ENCODE measurements around the gene MAPKAPK5. TPM values are rescaled to one million over a fixed set of nuclear protein-coding genes. Genes with fewer than 3 reads are reported as not detected.
"Not testable (repeated sequence)": the region's sequence is repeated elsewhere in the genome, so short reads cannot be mapped to it uniquely, and the experiment has no call there.

Gene MAPKAPK5
- total RNA-seq, 1 donor from 2014 or later: 30.6 TPM

DNA sequence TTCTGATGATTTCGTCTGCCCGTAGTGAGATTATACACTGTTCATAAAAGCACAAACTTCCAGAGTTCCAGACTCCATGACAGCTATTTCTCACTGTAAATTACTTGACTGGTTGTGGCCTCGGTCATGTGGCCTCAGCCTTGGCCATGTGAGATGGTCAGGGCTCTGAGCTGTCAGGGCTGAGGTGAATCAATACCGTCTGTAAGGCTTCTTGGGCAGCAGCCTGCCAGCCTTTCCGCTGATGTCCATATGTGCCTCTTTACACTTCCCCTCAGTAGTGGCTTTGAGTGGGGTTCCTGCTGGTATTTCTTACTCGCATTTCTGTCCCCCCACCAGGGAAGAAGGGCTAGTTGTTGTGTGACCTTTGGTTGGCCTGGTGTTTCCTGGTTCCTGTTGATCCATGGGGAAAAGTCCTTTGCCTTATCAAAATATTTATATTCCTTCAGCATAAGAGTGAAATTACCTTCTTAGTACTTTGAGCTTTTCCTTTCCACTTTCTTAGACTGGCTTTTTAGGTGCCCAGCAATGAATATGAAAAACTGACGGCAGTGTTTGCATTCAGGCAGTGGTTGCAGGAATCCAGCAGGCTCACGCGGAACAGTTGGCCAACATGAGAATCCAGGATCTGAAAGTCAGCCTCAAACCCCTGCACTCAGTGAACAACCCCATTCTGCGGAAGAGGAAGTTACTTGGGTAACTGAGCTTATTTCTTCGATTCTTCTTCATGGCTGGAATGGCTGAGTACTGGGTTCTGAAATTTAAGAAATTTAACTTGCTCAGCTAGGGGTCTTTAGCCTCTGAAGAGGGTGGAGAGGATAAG is 46.1 kb downstream of the MAPKAPK5 start:
- DNase-seq: no peak

DNA sequence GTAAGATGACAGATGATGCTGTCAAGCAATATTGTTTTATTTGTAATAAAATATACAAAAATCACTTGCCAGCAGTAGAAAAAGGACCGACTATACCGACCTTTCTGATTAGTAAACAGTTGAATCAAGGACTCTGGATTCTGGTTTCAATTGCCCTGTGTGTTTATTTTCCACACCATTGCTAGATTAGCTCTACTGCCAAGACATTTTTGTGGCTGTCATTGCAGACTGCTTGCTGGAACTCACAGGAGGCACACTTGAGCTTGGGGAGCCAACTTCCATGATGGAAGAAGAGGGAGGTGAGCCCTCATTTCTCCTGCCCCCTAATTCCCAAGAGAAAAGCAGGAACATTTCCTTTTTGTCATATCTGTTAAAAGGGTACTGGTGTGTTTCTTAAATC is 51.3 kb downstream of the MAPKAPK5 start:
- DNase-seq: no peak

DNA sequence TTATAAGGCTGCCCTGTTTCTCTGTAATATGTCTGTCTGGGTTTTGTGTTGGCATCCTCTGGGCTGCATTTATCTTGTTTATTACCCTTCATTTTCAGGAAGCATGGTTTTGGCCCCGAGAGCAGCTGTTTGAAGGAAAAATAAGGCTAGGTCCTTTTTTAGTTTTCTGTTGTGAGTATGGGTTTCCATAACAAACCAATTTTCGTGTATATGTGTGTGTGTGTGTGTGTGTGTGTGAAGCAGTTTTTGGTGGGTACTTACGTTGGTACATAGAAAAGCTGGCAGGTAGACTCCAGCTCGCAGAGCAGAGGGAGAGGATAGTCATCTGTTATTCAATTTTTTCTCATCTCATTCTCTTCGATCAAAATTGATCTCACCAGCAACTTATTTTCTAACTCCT is 52.5 kb downstream of the MAPKAPK5 start:
- no peak for DNase-seq

DNA sequence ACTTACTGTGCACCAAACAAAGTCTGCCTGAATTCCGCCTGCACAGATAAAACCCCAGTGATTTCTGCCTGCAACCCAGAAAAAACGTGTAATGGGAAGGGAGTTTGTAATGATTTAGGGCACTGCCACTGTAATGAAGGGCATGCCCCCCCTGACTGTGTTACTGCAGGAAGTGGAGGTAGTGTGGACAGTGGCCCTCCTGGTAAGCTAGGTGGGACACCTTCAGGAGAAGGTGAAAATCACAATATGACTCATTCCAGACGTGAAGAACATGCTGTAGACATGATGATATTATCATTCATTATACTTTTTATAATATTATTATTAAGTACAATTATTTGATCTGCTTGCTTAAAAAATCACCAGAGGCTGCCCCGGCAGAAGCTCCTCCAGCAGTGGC is 59.2 kb downstream of the MAPKAPK5 start:
- no peak for DNase-seq

DNA sequence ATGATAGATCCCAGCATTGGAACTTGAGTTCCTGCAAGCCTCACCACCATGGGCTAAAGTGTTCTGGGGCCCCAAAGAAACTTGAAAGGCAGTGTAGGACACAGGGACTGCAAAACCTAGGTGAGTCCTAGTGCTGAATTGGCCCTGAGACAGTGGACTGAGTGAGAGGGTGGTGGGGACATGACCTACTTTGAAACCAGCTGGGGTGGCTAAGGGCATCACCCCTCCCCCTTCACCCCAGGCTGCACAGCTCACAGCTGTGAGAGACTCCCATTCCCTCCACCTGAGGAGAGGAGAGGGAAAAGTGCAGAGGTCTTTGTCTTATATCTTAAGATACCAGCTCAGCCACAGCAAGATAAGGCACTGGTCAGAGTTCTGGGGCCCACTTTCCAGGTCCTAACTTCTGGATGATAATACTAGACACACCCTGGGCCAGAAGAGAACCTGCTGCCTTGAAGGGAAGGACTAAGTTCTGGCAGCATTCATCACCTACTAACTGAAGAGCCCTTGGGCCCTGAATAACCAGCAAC is 62.5 kb downstream of the MAPKAPK5 start:
- DNase-seq: no peak

DNA sequence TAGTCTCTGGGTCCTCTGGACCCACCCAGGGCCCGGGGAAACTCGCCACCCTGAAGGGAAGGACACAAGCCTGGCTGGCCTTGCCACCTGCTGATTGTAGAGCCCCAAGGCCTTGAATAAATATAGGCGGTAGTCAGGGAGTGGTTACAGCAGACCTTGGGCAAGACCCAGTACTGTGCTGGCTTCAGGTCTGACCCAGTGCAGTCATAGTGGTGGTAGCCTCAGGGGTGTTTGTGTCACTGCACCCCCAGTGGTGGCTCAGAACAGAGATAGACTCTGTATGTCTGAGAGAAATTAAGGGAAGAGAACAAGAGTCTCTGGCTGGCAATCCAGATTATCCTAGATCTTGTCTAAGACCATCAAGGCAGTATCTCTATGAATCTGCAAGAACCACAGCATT is 63.5 kb downstream of the MAPKAPK5 start:
- no peak for DNase-seq

DNA sequence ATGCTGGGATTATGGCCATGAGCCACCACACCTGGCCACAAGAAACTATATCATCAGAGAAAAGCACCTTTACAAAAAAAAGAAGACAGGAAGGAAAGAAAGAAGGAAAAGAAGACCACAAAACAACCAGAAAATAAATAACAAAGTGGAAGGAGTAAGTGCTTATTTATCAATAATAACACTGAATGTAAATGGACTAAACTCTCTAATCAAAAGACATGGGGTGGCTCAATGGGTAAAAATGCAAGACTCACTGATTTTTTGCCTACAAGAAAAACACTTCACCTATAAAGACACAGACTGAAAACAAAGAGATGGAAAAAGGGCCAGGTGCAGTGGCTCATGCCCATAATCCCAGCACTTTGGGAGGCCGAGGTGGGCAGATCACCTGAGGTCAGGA is 65.7 kb downstream of the MAPKAPK5 start:
- DNase-seq: no peak

DNA sequence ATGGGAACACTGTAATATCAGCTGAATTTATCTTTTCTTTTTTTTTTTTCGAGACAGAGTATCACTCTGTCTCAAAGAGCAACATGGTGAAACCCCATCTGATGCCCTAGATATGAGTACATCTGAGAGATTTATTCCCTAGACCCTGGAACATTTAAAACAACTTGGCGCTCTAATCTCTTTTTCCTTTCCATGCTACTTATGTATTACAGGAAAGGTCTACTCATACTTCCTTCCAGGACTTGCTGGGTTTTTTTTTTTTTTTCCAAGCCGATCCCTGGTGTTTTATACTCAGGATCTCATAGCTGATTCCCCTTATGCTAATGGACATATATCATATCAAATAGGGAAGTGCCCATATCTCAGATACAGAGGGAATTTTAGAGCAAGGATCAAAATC is 83.1 kb downstream of the MAPKAPK5 start:
- no peak for DNase-seq

DNA sequence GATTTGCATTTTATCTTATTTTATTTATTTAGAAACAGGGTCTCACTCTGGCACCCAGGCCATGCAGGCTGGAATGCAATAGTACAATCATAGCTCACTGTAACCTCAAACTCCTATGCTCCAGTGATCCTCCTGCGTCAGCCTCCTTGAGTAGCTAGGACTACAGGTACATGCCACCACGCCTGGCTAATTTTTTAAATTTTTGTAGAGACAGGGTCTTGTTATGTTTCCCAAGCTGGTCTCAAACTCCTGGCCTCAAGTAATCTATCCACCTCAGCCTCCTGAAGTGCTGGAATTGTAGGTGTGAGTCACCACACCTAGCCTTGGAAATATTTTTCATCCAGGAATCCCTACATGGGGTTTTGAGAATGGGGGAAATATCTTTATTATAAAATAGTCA is 84.6 kb downstream of the MAPKAPK5 start:
- no peak for DNase-seq

DNA sequence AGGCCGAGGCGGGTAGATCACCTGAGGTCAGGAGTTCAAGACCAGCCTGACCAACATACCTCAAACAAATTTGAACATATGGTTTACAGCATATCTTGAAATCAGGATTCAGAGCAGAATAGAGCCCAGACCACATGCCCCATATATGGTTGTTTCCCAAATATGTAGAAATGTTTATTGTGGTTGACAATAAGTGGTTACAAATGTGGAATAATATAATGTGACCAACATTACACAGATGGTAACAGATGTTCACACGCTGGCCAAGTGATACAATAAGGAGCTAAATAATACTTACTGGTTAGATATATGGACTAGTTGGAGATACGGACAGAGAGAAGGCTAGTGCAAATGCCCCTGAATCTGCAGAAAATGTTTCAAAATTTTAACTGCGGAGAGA is 85.3 kb downstream of the MAPKAPK5 start:
- no peak for DNase-seq

DNA sequence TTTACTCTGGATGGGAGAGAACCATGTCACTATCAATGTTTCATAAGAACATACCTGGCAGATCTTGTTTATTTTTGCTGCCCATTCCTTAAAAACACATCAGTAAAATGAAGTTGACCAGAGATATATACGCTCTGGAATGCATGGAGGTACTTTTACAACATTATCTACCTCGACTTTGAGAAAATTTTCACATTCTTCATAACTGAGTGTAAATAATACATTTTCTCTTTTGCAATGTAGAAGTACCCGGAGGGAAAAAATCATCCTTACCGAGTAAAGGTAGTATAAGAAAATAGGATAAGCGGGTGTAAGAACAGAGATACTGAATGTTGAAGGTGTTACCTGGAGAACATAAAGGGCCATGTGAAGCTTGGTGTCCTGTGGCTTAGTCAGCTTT is 90.2 kb downstream of the MAPKAPK5 start:
- no peak for DNase-seq

DNA sequence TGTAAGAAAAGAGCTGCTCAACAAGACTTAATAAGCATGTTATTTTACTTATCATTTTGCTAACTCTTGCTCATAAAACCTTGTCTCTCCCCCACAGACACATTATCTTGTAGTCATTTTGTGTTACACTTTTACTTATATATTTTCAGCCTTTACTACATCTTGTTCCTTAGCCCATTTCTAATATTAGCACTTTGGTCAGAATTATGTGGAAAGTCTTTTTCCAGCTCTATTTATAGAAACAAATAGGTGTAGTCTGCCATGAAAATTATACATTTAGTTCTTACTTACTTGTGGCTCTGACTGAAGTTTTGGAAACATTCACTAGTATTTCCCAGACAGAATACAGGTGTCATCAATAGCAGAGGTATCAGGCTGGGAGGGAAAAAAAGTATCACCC is 94.8 kb downstream of the MAPKAPK5 start:
- DNase-seq: no peak

DNA sequence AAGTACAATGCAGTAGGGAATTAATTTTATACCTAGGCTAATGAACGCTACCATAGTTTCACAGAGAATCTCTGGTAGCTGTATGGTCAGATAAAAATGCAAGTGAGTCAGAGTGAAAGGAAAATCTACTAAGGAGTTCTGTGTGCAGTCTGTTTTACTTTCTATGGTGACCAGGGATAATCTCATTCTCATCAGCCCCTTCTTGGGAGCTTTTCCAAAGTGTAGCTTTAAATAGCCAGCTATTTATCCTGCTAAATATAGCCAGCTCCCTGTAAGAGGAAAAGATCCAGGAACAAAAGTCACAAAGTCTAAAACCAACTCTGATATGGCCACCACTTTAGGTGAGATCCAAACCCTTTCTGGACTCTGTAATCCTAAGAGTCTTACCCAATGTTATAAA is 95.4 kb downstream of the MAPKAPK5 start:
- DNase-seq: no peak

DNA sequence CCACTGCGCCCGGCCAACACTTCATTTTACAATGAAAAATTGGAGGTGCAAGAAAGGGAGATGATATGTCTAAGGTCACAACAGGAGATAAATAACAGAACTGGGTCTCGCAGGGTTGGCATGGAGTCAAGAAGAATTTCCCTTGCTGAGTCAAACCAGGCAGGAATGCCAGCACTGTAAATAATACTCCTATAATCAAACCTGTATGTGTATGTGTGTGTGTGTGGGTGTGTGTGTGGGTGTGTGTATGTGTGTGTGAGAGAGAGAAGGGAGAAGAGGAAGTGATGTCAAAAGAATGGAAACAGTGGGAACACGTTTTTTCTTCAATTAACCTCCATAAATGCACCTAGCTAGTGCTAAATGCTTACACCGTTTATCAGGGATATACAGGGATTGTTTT is 100.5 kb downstream of the MAPKAPK5 start:
- no peak for DNase-seq

DNA sequence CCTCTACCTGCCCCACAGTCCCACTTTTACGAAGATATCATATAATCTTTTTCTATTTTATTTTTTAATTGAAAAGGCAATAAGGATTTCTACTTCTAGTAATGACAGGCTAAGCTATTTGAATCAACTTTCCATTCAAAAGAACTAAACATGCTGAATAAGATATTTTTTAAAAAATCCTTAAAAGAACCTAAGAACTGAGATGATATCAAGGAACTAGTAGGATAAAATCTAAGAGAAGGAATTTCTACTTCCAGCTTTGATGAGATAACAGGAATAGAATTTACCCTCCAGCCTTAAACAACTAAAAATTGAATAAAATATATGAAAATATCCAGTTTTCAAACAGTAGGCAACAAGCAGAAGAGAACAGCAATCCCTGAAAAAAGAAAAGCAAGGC is 101.9 kb downstream of the MAPKAPK5 start:
- DNase-seq: no peak

DNA sequence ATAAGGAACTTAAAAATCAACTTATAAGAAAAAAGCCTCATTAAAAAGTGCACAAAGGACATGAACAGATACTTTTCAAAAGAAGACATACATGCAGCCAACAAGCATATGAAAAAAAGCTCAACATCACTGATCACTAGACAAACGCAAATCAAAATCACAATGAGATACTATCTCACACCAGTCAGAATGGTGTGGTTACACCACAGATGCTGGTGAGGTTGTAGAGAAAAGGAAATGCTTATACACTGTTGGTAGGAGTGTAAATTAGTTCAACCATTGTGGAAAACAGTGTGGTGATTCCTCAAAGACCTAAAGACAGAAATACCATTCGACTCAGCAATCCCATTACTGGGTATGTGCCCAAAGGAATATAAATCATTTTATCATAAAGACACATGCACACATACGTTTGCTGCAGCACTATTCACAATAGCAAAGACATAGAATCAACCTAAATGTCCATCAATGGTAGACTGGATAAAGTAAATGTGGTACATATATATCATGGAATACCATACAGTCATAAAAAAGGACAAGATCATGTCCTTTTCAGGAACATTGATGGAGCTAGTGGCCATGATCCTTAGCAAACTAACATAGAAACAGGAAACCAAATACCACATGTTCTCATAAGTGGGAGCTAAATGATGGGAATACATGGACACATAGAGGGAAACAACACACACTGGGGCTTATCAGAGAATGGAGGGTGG is 109.1 kb downstream of the MAPKAPK5 start:
- not testable (repeated sequence) for DNase-seq

Small RNA genes lying within 50 kb of the gene (small RNA-seq; reads per million reads assigned to genes)
- 0.12 reads per million for gene MIR6761 (ENCODE audit: low replicate concordance)

Other genes starting within 250 kb of the MAPKAPK5 start
- 49.1 TPM for gene ATXN2, start 242.9 kb upstream of the MAPKAPK5 start, total RNA-seq
- gene BRAP, start 156.3 kb upstream of the MAPKAPK5 start, total RNA-seq: 13.8 TPM
- gene ACAD10, start 156.2 kb upstream of the MAPKAPK5 start, total RNA-seq: 21.8 TPM
- gene ALDH2, start 75.3 kb upstream of the MAPKAPK5 start, total RNA-seq: 34.2 TPM
- 18.7 TPM for gene TMEM116, start 170.9 kb downstream of the MAPKAPK5 start, total RNA-seq
- gene ERP29, start 171.2 kb downstream of the MAPKAPK5 start, total RNA-seq: 42.7 TPM